HCT116 (cell line): ENCODE results near the gene LRRC34. TPM values are rescaled to one million over a fixed set of nuclear protein-coding genes. Genes with fewer than 3 reads are reported as not detected.

Experiments
- ATAC-seq: fragments of 200-7000 bp; cut with Tn5 transposase; 2 replicates; pipeline ENCODE4 v1.9.1; 2020; ENCODE audit warnings: mild to moderate bottlenecking, moderate library complexity
- BruUV-seq: library from RNA; stranded (reverse); fragments of 400-500 nt; replicated peaks from 2 replicates; lab custom pipeline; 2021; lab: Mats Ljungman, UMichigan
- CTCF ChIA-PET: fragments of 300-600 bp; sonication (Branson Sonifier 250); formaldehyde crosslinking; loops from one replicate; lab custom pipeline; 2021; ENCODE audit warnings: antibody characterized with exemption; lab: Charles Lee
- POLR2A ChIA-PET: fragments of 300-600, 350-600 bp; sonication (Branson Sonifier 250); formaldehyde crosslinking; loops from one replicate; lab custom pipeline; 2021; ENCODE audit warnings: antibody characterized with exemption; lab: Charles Lee
- RAD21 ChIA-PET, 2 experiments: fragments of 300-600 bp; sonication (Branson Sonifier 250); formaldehyde crosslinking; loops; one replicate each; lab custom pipeline; 2023; ENCODE audit warnings: low total read pairs in 2 of 2; ENCODE audit not compliant: uncharacterized antibody in 2 of 2, unreplicated experiment in 2 of 2, low non-redundant PET in 1 of 2; lab: Charles Lee
- DNase-seq: peaks from one replicate; pipeline ENCODE4 v3.0.0-alpha.2; 2010; ENCODE audit warnings: low read depth, low spot score
- H2AFZ ChIP-seq: fragments of 200-600 bp; shearing (Covaris generic), sonication (generic); 2 replicates; pipeline ENCODE4 v1.6.1; 2017; ENCODE audit warnings: low read depth, mixed run types, mixed read lengths, antibody characterized with exemption, low read length; ENCODE audit not compliant: poor library complexity, severe bottlenecking
- H3K27ac ChIP-seq: 2 replicates; pipeline ENCODE4 v1.5.1; 2012; ENCODE audit warnings: low read depth, low read length
- H3K27me3 ChIP-seq: fragments of 200-600 bp; sonication (generic); 2 replicates; pipeline ENCODE4 v1.6.1; 2016; ENCODE audit warnings: mixed run types, low read length, mixed read lengths; ENCODE audit not compliant: insufficient read depth
- H3K36me3 ChIP-seq, 2 experiments: fragments of 200-500 bp in 1 of 2; fragments of 200-600 bp in 1 of 2; sonication (Bioruptor generic) in 1 of 2; sonication (generic) in 1 of 2; 2 replicates each; pipeline versions ENCODE4 v1.5.1 to v1.6.1; 2014 to 2016; ENCODE audit warnings: low read length in 2 of 2, inconsistent platforms in 1 of 2, mixed read lengths in 1 of 2, mixed run types in 1 of 2; ENCODE audit not compliant: insufficient read depth in 2 of 2, control insufficient read depth in 1 of 2
- H3K4me1 ChIP-seq, 2 experiments: fragments of 200-600 bp in 1 of 2; sonication (generic) in 1 of 2; 2 replicates each; pipeline versions ENCODE4 v1.5.1 to v1.6.1; 2012 to 2017; ENCODE audit warnings: low read length in 2 of 2, inconsistent platforms in 1 of 2, mild to moderate bottlenecking in 1 of 2, mixed read lengths in 1 of 2, mixed run types in 1 of 2, moderate library complexity in 1 of 2; ENCODE audit not compliant: insufficient read depth in 2 of 2, control insufficient read depth in 1 of 2
- H3K4me2 ChIP-seq: fragments of 200-600 bp; sonication (generic); 2 replicates; pipeline ENCODE4 v1.6.1; 2017; ENCODE audit warnings: mixed run types, low read length, mixed read lengths
- H3K4me3 ChIP-seq, 2 experiments: fragments of 200-600 bp in 1 of 2; sonication (generic) in 1 of 2; replicated peaks in 1 of 2; 2 replicates each; pipeline ENCODE4 v1.5.1; 2011 to 2016; ENCODE audit warnings: low read length in 2 of 2, control low read depth in 1 of 2, low read depth in 1 of 2, mild to moderate bottlenecking in 1 of 2, mixed read lengths in 1 of 2, mixed run types in 1 of 2
- H3K79me2 ChIP-seq: fragments of 200-600 bp; sonication (generic); 2 replicates; pipeline ENCODE4 v1.6.1; 2017; ENCODE audit warnings: mild to moderate bottlenecking, mixed run types, low read length, moderate library complexity, mixed read lengths; ENCODE audit not compliant: insufficient read depth
- H3K9ac ChIP-seq: fragments of 200-600 bp; sonication (generic); 2 replicates; pipeline ENCODE4 v1.6.1; 2016; ENCODE audit warnings: low read length, mixed read lengths
- H3K9me2 ChIP-seq: fragments of 200-600 bp; sonication (generic), shearing (Covaris generic); 2 replicates; pipeline ENCODE4 v1.6.1; 2017; ENCODE audit warnings: mixed run types, mild to moderate bottlenecking, moderate library complexity; ENCODE audit not compliant: insufficient read depth
- H3K9me3 ChIP-seq, 2 experiments: fragments of 200-500 bp in 1 of 2; fragments of 200-600 bp in 1 of 2; sonication (Bioruptor generic) in 1 of 2; sonication (generic) in 1 of 2; 2 replicates each; pipeline ENCODE4 v1.6.1; 2014 to 2017; ENCODE audit warnings: low read length in 2 of 2, mixed read lengths in 2 of 2, inconsistent platforms in 1 of 2, low read depth in 1 of 2, mild to moderate bottlenecking in 1 of 2, mixed run types in 1 of 2, moderate library complexity in 1 of 2; ENCODE audit not compliant: control insufficient read depth in 1 of 2, insufficient read depth in 1 of 2
- H4K20me1 ChIP-seq: fragments of 200-600 bp; sonication (generic), shearing (Covaris generic); 2 replicates; pipeline ENCODE4 v1.6.1; 2017; ENCODE audit warnings: mixed run types, mild to moderate bottlenecking, moderate library complexity; ENCODE audit not compliant: insufficient read depth
- ATF3 ChIP-seq: IDR thresholded peaks from 2 replicates; pipeline ENCODE4 v1.6.1; 2012
- CBX3 ChIP-seq: IDR thresholded peaks from 2 replicates; pipeline ENCODE4 v1.6.1; 2012; ENCODE audit warnings: low read depth
- CEBPB ChIP-seq: IDR thresholded peaks from 2 replicates; pipeline ENCODE4 v1.6.1; 2012; ENCODE audit warnings: low read depth
- CTCF ChIP-seq, 3 experiments: fragments of 200-600 bp in 1 of 3; sonication (generic) in 1 of 3; IDR thresholded peaks in 2 of 3; conservative IDR thresholded peaks in 1 of 3; 2 replicates each; pipeline ENCODE4 v1.5.1; 2012 to 2017; ENCODE audit warnings: low read depth in 2 of 3, low read length in 2 of 3, antibody characterized with exemption in 1 of 3, borderline replicate concordance in 1 of 3, control low read depth in 1 of 3, mild to moderate bottlenecking in 1 of 3, mixed read lengths in 1 of 3, mixed run types in 1 of 3, moderate library complexity in 1 of 3; ENCODE audit not compliant: insufficient read depth in 1 of 3
- EGR1 ChIP-seq: IDR thresholded peaks from 2 replicates; pipeline ENCODE4 v1.6.1; 2012; ENCODE audit warnings: low read depth
- ELF1 ChIP-seq: IDR thresholded peaks from 2 replicates; pipeline ENCODE4 v1.6.1; 2012; ENCODE audit warnings: low read depth, borderline replicate concordance
- EZH2 ChIP-seq: fragments of 200-600 bp; sonication (generic); IDR thresholded peaks from 2 replicates; pipeline ENCODE4 v1.6.1; 2017; ENCODE audit warnings: antibody characterized with exemption, mixed run types
- EZH2phosphoT487 ChIP-seq: fragments of 200-600 bp; IDR thresholded peaks from 2 replicates; pipeline ENCODE4 v1.6.1; 2018; ENCODE audit warnings: antibody characterized with exemption, borderline replicate concordance
- MAX ChIP-seq: IDR thresholded peaks from 2 replicates; pipeline ENCODE4 v1.6.1; 2012
- POLR2A ChIP-seq: IDR thresholded peaks from 2 replicates; pipeline ENCODE4 v1.7.0; 2011; ENCODE audit warnings: borderline replicate concordance; ENCODE audit not compliant: insufficient read depth, insufficient read length; ENCODE audit errors: extremely low read depth
- POLR2AphosphoS5 ChIP-seq: IDR thresholded peaks from 2 replicates; pipeline ENCODE4 v1.6.1; 2011; ENCODE audit warnings: mild to moderate bottlenecking, low read depth, low read length, moderate library complexity
- RAD21 ChIP-seq: IDR thresholded peaks from 2 replicates; pipeline ENCODE4 v1.6.1; 2012; ENCODE audit warnings: low read depth, mild to moderate bottlenecking
- REST ChIP-seq: IDR thresholded peaks from 2 replicates; pipeline ENCODE4 v1.6.1; 2012; ENCODE audit warnings: low read depth
- SIN3A ChIP-seq: IDR thresholded peaks from 2 replicates; pipeline ENCODE4 v1.6.1; 2012; ENCODE audit warnings: low read depth
- SP1 ChIP-seq: IDR thresholded peaks from 2 replicates; pipeline ENCODE4 v1.6.1; 2012; ENCODE audit warnings: low read depth
- SRF ChIP-seq: IDR thresholded peaks from 2 replicates; pipeline ENCODE4 v1.6.1; 2012; ENCODE audit warnings: low read depth
- YY1 ChIP-seq: IDR thresholded peaks from 2 replicates; pipeline ENCODE4 v1.6.1; 2011; ENCODE audit warnings: low read length, low read depth, moderate library complexity, mild to moderate bottlenecking; ENCODE audit not compliant: insufficient replicate concordance; ENCODE audit errors: extremely low read depth
- ZBTB33 ChIP-seq: IDR thresholded peaks from 2 replicates; pipeline ENCODE4 v1.6.1; 2011; ENCODE audit warnings: mild to moderate bottlenecking, low read length, moderate library complexity; ENCODE audit not compliant: insufficient replicate concordance; ENCODE audit errors: extremely low read depth
- ZFX ChIP-seq: fragments of 450-650 bp; IDR thresholded peaks from 2 replicates; pipeline ENCODE4 v1.6.1; 2017
- ZNF274 ChIP-seq: fragments of 200-500 bp; sonication (Bioruptor generic); IDR thresholded peaks from 2 replicates; pipeline ENCODE4 v1.6.1; 2014; ENCODE audit warnings: mild to moderate bottlenecking, low read depth, low read length, inconsistent platforms
- intact Hi-C: fragments of 100-400 bp; cut with micrococcal nuclease; formaldehyde crosslinking; loops from 2 replicates; pipeline ENCODE4 v1.10.0; 2022
- total RNA-seq: library from RNA; stranded (reverse); gene quantifications from one replicate; pipeline ENCODE4 v1.2.1, GENCODE V29; 2021; ENCODE audit not compliant: unreplicated experiment

LRRC34 gene
- total RNA-seq, 1 experiment from 2014 or later = not detected

- intact Hi-C loops = no loop called here
- TF ChIP-seq ELF1 (no peak), MAX (no peak), POLR2AphosphoS5 (no peak), CBX3 (no peak), CTCF (IDR thresholded peaks at IDR 0.05 in 2 of 3, conservative IDR thresholded peaks at IDR 0.05 in 1 of 3; ENCODE audit: borderline replicate concordance in 1 of 3, insufficient read depth in 1 of 3, low read depth in 2 of 3, low read length in 2 of 3) (no peak), SIN3A (no peak), EZH2 (no peak), ZNF274 (no peak), ZBTB33 (no peak), ATF3 (no peak), ZFX (no peak), SRF (no peak), EZH2phosphoT487 (no peak), REST (no peak), YY1 (no peak), POLR2A (no peak), SP1 (no peak), CEBPB (no peak), EGR1 (no peak), RAD21 (no peak)
- H3K27me3 ChIP-seq = no peaks in the 10 kb centered on the region
- RAD21 ChIA-PET = no interaction called here
- no peaks in the 10 kb centered on the region for H3K4me1 ChIP-seq
- peaks cover 49 to 67% of the 10 kb centered on the region in 2 experiments for H3K36me3 ChIP-seq
- H3K9me3 ChIP-seq = no peaks in the 10 kb centered on the region
- POLR2A ChIA-PET = no interaction called here
- CTCF ChIA-PET = no interaction called here
- no peak overlapping the region for H2AFZ ChIP-seq
- no TSS peak for BruUV-seq
- no peak for DNase-seq
- no peaks in the 10 kb centered on the region for H4K20me1 ChIP-seq
- H3K79me2 ChIP-seq = peaks cover 32% of the 10 kb centered on the region
- H3K9ac ChIP-seq = no peak overlapping the region
- no peak overlapping the region for H3K4me3 ChIP-seq
- H3K4me2 ChIP-seq = no peak overlapping the region
- ATAC-seq = no peak
- no peak overlapping the region for H3K27ac ChIP-seq
- no peaks in the 10 kb centered on the region for H3K9me2 ChIP-seq
These were observed 31.4 kb downstream of the LRRC34 start for GRCh38 chr3:169781209-169781855.
